HepG2 (cell line): Measurements from ENCODE around the gene TCAP. TPM values are rescaled to one million over a fixed set of nuclear protein-coding genes. Genes with fewer than 3 reads are reported as not detected.

Experiments
- ARNTL ChIP-seq: sonication (generic); formaldehyde crosslinking; IDR thresholded peaks from 2 replicates; pipeline ENCODE4 v1.4.0; 2020; ENCODE audit warnings: mild to moderate bottlenecking, missing genetic modification reagents
- MBNL3 ChIP-seq: fragments of 250-450 bp; sonication (Bioruptor Pico); conservative IDR thresholded peaks from 2 replicates; pipeline ENCODE4 v1.8.0; 2022; ENCODE audit warnings: mild to moderate bottlenecking, inconsistent platforms
- MTF2 ChIP-seq: sonication (generic); formaldehyde crosslinking; IDR thresholded peaks from 2 replicates; pipeline ENCODE4 v1.5.0; 2020; ENCODE audit warnings: missing genetic modification reagents, borderline replicate concordance
- NR2C2 ChIP-seq: sonication (generic); formaldehyde crosslinking; IDR thresholded peaks from 2 replicates; pipeline ENCODE4 v1.4.0; 2020; ENCODE audit warnings: missing genetic modification reagents, mild to moderate bottlenecking, moderate library complexity, borderline replicate concordance
- RFXAP ChIP-seq: sonication (generic); formaldehyde crosslinking; IDR thresholded peaks from 2 replicates; pipeline ENCODE4 v1.4.0; 2020; ENCODE audit warnings: missing genetic modification reagents, borderline replicate concordance
- SKI ChIP-seq: fragments of 450-650 bp; IDR thresholded peaks from one replicate; pipeline ENCODE4 v1.6.1; 2018; ENCODE audit warnings: mild to moderate bottlenecking; ENCODE audit not compliant: partially characterized antibody
- ZNF451 ChIP-seq: sonication (generic); formaldehyde crosslinking; IDR thresholded peaks from 2 replicates; pipeline ENCODE4 v1.5.0; 2020; ENCODE audit warnings: mild to moderate bottlenecking, missing genetic modification reagents
- ZNF570 ChIP-seq: sonication (generic); formaldehyde crosslinking; IDR thresholded peaks from 2 replicates; pipeline ENCODE4 v1.4.0; 2020; ENCODE audit warnings: mild to moderate bottlenecking, missing genetic modification reagents, borderline replicate concordance
- polyA plus RNA-seq, 8 experiments: library from polyadenylated mRNA; depleted of rRNA in 3 of 8; stranded (reverse) in 7 of 8; unstranded in 1 of 8; fragments of >200 nt; fragmentation: Illumina TruSeq in 4 of 8; extraction: Trizol in 4 of 8; gene quantifications; 2 replicates each; pipeline versions ENCODE4 v1.2.1 to v1.2.3, GENCODE V29; 2011 to 2016; ENCODE audit warnings: low read depth in 4 of 8, missing spikeins in 1 of 8, mixed read lengths in 1 of 8; ENCODE audit not compliant: insufficient read depth in 1 of 8
- total RNA-seq, 5 experiments: library from RNA; depleted of rRNA; stranded (reverse); fragments of >200 nt; fragmentation: Illumina TruSeq; extraction: Trizol; gene quantifications; 2 replicates each; pipeline ENCODE4 v1.2.3, GENCODE V29; 2016; ENCODE audit warnings: low read depth in 1 of 5
- TF ChIP-seq, protein P1 (sequence below): sonication (generic); formaldehyde crosslinking; IDR thresholded peaks from 2 replicates; pipeline ENCODE4 v1.5.1; 2020; ENCODE audit warnings: mild to moderate bottlenecking, missing genetic modification reagents, moderate library complexity
- TF ChIP-seq, protein P2 (sequence below): sonication (generic); formaldehyde crosslinking; IDR thresholded peaks from 2 replicates; pipeline ENCODE4 v1.5.0; 2020; ENCODE audit warnings: missing genetic modification reagents
- TF ChIP-seq, protein P3 (sequence below): conservative IDR thresholded peaks from 2 replicates; pipeline ENCODE4 v1.6.1; 2018; ENCODE audit warnings: missing genetic modification reagents
- TF ChIP-seq, protein P4 (sequence below): sonication (generic); formaldehyde crosslinking; conservative IDR thresholded peaks from 2 replicates; pipeline ENCODE4 v1.4.0; 2020; ENCODE audit warnings: missing genetic modification reagents
- TF ChIP-seq, protein P5 (sequence below): sonication (generic); formaldehyde crosslinking; IDR thresholded peaks from 2 replicates; pipeline ENCODE4 v1.4.0; 2020; ENCODE audit warnings: mild to moderate bottlenecking, missing genetic modification reagents
- TF ChIP-seq, protein P6 (sequence below): sonication (generic); formaldehyde crosslinking; IDR thresholded peaks from 2 replicates; pipeline ENCODE4 v1.4.0; 2020; ENCODE audit warnings: missing genetic modification reagents, borderline replicate concordance
- TF ChIP-seq, protein P7 (sequence below): sonication (generic); formaldehyde crosslinking; IDR thresholded peaks from 2 replicates; pipeline ENCODE4 v1.9.0; 2022; ENCODE audit warnings: missing genetic modification reagents, mild to moderate bottlenecking, borderline replicate concordance
- TF ChIP-seq, protein P8 (sequence below): sonication (generic); formaldehyde crosslinking; IDR thresholded peaks from 2 replicates; pipeline ENCODE4 v1.4.0; 2020; ENCODE audit warnings: missing genetic modification reagents

Gene TCAP
- total and polyA plus RNA-seq, 2 of the 13 experiments (the other 11 are each of a cell fraction or from before 2014, with no cell fraction given): 0.24 to 0.65 TPM

DNA sequence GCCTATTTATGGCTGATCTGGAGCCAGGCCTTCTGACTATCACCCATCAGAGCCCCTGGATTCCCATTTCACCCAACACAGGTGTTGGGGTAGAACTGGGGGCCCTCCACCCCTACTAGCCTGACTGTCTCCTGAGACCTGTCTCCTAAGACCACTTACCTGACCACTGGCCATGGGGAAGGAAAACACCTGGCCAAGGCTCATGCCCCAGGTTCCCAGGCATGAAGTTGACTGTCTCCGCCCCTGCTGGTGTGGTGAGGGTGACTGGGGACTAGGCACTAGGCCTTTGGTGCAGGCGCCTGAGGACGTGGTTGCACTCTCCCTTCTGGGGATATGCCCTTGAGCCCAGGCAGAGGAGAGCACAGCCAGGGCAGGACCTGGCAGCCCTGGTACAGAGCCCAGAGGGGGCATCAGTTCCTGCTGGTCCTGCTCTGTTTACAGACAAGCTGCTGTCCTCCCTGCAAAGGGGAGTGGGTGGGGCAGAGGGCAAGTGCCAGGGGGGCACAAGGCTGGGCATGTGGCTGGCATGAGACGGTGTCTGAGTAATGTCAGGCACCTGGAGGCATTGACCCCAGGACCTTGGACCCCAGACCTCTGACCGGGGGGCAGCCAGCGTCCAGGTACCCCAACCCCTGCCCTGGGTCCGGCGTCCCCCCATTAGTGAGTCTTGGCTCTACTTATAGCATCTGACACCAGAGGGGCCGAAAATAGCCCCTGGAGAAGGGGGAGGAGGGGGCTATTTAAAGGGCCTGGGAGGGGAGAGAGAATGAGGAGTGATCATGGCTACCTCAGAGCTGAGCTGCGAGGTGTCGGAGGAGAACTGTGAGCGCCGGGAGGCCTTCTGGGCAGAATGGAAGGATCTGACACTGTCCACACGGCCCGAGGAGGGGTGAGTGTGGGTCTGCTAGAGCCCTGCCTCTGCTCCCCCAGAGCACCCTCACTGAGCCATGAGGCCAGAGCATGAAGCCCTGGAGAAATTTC, at the start of gene TCAP (continued):
- no peak for TF ChIP-seq ARNTL
- TF ChIP-seq, protein P1, sequence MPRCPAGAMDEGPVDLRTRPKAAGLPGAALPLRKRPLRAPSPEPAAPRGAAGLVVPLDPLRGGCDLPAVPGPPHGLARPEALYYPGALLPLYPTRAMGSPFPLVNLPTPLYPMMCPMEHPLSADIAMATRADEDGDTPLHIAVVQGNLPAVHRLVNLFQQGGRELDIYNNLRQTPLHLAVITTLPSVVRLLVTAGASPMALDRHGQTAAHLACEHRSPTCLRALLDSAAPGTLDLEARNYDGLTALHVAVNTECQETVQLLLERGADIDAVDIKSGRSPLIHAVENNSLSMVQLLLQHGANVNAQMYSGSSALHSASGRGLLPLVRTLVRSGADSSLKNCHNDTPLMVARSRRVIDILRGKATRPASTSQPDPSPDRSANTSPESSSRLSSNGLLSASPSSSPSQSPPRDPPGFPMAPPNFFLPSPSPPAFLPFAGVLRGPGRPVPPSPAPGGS (CRISPR knock-in tag): no peak
- no peak for TF ChIP-seq SKI
- TF ChIP-seq, protein P2, sequence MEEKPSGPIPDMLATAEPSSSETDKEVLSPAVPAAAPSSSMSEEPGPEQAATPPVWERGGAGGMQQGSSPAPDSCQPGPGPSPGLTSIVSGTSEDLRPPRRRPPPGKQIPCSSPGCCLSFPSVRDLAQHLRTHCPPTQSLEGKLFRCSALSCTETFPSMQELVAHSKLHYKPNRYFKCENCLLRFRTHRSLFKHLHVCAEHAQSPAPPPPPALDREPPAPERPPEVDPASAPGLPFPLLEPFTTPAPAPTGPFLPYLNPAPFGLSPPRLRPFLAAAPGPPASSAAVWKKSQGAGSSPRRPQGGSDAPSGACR (CRISPR knock-in tag): no peak
- no peak for TF ChIP-seq ZNF570 (CRISPR knock-in tag)
- TF ChIP-seq ZNF451 (CRISPR knock-in tag): no peak
- TF ChIP-seq, protein P3, sequence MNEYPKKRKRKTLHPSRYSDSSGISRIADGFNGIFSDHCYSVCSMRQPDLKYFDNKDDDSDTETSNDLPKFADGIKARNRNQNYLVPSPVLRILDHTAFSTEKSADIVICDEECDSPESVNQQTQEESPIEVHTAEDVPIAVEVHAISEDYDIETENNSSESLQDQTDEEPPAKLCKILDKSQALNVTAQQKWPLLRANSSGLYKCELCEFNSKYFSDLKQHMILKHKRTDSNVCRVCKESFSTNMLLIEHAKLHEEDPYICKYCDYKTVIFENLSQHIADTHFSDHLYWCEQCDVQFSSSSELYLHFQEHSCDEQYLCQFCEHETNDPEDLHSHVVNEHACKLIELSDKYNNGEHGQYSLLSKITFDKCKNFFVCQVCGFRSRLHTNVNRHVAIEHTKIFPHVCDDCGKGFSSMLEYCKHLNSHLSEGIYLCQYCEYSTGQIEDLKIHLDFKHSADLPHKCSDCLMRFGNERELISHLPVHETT (CRISPR knock-in tag): no peak
- TF ChIP-seq MBNL3: no peak
- TF ChIP-seq RFXAP (CRISPR knock-in tag): 0 out of 2 replicates have a peak, but pooled peaks have one; percentile 41
- TF ChIP-seq, protein P4, sequence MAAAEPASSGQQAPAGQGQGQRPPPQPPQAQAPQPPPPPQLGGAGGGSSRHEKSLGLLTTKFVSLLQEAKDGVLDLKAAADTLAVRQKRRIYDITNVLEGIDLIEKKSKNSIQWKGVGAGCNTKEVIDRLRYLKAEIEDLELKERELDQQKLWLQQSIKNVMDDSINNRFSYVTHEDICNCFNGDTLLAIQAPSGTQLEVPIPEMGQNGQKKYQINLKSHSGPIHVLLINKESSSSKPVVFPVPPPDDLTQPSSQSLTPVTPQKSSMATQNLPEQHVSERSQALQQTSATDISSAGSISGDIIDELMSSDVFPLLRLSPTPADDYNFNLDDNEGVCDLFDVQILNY (CRISPR knock-in tag): no peak
- TF ChIP-seq, protein P5, sequence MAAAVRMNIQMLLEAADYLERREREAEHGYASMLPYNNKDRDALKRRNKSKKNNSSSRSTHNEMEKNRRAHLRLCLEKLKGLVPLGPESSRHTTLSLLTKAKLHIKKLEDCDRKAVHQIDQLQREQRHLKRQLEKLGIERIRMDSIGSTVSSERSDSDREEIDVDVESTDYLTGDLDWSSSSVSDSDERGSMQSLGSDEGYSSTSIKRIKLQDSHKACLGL (CRISPR knock-in tag): no peak
- TF ChIP-seq, protein P6, sequence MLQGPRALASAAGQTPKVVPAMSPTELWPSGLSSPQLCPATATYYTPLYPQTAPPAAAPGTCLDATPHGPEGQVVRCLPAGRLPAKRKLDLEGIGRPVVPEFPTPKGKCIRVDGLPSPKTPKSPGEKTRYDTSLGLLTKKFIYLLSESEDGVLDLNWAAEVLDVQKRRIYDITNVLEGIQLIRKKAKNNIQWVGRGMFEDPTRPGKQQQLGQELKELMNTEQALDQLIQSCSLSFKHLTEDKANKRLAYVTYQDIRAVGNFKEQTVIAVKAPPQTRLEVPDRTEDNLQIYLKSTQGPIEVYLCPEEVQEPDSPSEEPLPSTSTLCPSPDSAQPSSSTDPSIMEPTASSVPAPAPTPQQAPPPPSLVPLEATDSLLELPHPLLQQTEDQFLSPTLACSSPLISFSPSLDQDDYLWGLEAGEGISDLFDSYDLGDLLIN (CRISPR knock-in tag): 0 out of 2 replicates have a peak, but pooled peaks have one; percentile 29
- TF ChIP-seq, protein P7, sequence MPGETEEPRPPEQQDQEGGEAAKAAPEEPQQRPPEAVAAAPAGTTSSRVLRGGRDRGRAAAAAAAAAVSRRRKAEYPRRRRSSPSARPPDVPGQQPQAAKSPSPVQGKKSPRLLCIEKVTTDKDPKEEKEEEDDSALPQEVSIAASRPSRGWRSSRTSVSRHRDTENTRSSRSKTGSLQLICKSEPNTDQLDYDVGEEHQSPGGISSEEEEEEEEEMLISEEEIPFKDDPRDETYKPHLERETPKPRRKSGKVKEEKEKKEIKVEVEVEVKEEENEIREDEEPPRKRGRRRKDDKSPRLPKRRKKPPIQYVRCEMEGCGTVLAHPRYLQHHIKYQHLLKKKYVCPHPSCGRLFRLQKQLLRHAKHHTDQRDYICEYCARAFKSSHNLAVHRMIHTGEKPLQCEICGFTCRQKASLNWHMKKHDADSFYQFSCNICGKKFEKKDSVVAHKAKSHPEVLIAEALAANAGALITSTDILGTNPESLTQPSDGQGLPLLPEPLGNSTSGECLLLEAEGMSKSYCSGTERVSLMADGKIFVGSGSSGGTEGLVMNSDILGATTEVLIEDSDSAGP (CRISPR knock-in tag): no peak
- no peak for TF ChIP-seq NR2C2
- no peak for TF ChIP-seq MTF2 (CRISPR knock-in tag)
- TF ChIP-seq, protein P8, sequence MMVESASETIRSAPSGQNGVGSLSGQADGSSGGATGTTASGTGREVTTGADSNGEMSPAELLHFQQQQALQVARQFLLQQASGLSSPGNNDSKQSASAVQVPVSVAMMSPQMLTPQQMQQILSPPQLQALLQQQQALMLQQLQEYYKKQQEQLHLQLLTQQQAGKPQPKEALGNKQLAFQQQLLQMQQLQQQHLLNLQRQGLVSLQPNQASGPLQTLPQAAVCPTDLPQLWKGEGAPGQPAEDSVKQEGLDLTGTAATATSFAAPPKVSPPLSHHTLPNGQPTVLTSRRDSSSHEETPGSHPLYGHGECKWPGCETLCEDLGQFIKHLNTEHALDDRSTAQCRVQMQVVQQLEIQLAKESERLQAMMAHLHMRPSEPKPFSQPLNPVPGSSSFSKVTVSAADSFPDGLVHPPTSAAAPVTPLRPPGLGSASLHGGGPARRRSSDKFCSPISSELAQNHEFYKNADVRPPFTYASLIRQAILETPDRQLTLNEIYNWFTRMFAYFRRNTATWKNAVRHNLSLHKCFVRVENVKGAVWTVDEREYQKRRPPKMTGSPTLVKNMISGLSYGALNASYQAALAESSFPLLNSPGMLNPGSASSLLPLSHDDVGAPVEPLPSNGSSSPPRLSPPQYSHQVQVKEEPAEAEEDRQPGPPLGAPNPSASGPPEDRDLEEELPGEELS (CRISPR knock-in tag): no peak
